NCI-H446 treated with DMSO at 0.1 percent for 48 hours (cell line): ENCODE data around the gene PHF13.

Experiments used
- DNase-seq: peaks from one replicate; lab custom pipeline; 2025; lab: John Stamatoyannopoulos, UW

PHF13 gene

DNA sequence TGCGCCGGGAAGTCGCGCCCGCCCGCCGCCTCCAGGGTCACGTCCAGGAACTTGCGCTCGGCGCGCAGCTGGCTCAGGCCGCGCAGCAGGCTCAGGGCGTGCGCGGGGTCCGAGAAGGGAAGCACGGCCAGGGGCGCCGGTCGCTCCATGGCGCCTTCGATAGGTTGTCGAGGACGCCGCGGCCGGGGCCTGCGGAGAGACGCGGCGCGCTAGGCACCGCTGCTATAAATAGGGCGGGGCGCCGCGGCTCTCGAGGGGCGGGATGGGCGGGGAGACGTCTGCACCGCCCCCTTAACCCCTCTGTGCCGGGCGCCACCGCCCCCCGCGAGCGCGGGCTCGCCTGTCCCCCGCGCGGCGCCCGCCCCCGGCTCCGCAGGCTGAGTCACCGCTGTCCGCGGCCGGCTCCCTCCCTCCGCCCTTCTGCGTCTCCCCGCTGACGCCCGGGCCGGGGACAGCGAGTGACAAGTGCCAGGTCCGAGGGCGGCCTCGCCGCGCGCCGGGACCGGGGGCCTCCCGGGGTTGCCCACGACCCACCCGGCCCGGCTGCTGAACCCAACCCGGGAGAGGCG is 10.8 kb upstream of the PHF13 start, which contains the start of gene KLHL21:
Gene KLHL21, minus strand, starts transcription at position 201 of the 569 bp plus-strand sequence. Its CDS starts 52 bp downstream, at position 149.
- peak; percentile 70 for DNase-seq

- no peak for DNase-seq
Observed at GRCh38 chr1:6603238-6603914, 10.2 kb upstream of the PHF13 start.

GRCh38 chr1:6603915-6604558 is 9.5 kb upstream of the PHF13 start:
- no peak for DNase-seq

DNA sequence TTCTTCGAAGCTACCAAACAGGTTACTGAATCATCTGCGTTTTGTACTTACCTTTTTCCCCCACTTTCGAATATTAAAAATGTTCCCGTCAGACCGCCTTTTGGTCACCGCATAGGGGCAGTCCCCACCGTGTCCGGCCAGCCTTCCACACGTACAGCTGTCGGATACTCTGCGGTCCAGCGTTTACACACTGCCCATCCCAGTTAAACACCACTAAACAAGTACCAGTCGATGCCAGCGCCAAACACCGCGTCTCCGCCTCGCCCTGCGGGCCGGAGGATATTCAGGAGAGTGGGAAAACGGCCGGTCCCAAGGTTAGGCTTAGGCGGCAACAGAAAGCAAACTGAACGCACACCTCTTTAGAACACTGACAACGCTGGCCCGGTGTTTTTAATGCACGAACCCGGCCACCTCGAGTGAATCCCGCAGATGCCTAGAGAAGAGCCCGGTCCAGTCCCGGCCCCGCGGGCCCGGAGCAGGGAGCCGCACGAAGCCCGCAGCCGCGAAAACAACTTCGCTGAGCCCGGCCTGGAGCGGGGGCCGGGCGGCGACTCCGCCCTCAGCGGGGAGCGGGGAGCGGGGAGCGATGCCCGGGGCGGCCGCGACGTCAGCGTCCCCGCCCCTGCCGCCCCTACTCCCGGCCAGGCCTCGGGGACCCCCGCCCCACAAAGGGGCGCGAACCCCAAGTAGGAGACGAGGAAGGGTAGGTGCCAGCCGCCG is 730 bp upstream of the PHF13 start:
- no peak for DNase-seq

- DNase-seq: no peak
Observed at GRCh38 chr1:6614019-6614928, 743 bp downstream of the PHF13 start.

- no peak for DNase-seq
Observed at GRCh38 chr1:6614929-6615785, 1.6 kb downstream of the PHF13 start.

GRCh38 chr1:6619045-6619444 is 5.5 kb downstream of the PHF13 start:
- no peak for DNase-seq

DNA sequence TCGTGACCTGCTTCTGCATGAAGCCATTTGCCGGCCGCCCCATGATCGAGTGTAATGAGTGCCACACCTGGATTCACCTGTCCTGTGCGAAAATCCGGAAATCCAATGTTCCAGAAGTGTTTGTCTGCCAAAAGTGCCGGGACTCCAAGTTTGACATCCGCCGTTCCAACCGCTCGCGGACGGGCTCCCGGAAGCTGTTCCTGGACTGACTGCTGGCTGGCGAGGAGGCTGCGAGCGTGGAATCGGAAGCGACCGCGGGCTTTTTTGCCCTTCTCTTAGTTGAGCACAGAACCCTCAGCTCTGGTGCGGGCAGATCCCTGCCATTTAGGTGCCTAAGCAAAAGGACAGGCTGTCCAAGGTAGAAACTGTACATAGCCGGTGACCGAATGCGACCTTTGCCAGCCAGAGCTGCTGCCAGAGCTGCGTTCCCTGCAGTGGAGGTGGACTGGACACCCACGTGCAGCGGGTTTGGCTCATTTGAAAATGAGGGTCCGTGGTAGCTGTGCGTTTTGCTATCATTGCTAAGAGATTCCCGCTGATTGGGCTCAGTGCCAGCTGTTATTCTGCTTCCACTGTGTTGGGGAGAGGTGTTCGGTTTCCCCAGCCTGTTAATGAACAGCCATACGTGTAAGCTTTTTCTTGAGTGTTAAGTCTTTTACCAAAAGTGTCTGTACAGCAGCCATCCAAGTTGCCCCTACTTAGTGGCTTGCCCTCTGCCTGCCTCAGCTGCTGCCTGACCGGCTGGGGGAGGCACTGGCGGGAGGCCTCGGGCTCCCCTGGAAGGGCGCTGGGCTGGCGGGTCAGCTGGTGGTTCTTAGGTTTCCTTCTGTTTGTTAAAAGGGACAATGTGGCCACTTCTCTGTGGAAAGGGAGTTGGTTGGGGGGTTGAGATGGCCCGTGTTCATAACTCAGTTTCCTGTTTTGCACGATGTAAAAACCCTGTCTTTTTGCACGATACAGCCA is 8.2 kb downstream of the PHF13 start:
- no peak for DNase-seq

GRCh38 chr1:6622396-6623152 is 9.0 kb downstream of the PHF13 start:
- no peak for DNase-seq

DNA sequence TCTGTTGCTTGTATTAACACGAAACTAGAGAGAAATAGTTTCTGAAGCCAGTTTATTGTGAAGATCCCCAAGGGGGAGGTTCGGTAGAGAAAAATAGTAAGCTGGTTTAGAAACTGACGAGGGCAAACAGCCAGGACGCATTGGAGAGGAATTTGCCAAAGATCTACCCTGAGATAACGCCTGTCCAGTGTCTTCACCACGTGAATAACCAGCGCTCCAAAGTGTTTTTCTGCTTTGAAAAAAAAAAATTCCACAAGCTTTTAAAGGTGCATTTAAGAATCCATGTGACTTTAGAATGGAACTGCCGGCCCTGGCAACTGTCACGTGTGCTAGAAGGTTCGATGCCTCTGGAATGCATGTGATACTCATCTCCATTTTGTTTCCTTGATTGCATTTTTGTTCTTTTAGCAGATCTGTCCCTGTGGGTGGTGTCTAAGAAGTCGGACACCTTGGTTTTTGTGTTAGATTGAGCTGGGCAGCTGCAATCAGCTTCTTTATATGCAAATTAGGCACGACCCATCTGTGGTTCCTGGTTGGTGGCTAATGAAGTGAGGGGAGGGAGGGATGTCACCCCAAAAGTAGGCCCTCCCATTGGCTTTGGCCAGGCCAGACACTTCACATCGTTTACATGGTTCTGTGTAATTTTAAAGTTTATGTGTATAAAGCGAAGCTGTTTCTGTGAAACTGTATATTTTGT is 9.9 kb downstream of the PHF13 start:
- no peak for DNase-seq

GRCh38 chr1:6624710-6625583 is 11.4 kb downstream of the PHF13 start, which contains the start of gene THAP3:
TSS of gene THAP3 (plus strand) at chr1:6624868. CDS start at chr1:6625219, 351 bp downstream.
- DNase-seq: peak; percentile 64

DNA sequence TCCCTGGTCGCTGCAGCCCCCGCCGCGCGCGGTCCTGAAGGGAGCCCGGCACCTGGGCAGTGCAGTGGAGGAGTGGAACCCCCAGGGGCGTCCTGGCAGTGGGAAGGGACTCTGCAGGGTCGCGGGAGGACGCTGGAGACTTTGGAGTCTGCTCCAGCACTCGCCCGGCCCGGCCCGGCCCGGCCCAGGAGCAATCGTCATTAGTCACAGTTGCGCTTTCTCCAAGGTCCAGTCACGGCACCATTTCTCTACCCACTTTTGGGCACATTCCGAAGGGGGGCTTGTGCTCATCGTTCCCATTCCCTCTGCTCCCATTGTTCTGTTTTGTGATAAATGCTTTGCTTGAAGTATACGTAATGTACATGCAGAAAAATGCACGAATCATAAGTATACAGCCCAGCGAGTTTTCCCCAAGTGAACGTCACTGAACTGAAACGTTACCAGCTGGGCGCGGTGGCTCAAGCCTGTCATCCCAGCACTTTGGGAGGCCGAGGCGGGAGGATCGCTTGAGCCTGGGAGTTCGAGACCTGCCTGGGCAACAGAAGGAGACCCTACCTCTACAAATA is 12.1 kb downstream of the PHF13 start:
- DNase-seq: no peak

DNA sequence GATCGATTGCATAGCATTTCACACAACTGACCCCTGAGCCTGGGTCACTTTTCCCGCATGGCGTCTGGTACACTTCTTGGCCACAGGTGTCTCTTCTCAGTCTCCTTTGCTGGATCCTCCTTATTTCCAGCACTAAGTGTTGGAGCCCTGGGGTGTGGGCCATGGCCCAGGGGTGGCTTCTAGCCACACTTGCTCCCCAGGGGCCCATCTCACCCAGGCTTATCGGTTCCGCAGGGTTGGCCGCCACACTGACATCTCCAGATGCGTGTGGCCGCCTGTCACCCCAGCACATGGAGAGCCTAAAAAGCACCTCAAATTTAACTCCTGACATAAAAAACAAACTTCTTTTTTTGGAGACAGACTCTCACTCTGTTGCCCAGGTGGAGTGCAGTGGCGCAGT is 13.5 kb downstream of the PHF13 start:
- no peak for DNase-seq

DNA sequence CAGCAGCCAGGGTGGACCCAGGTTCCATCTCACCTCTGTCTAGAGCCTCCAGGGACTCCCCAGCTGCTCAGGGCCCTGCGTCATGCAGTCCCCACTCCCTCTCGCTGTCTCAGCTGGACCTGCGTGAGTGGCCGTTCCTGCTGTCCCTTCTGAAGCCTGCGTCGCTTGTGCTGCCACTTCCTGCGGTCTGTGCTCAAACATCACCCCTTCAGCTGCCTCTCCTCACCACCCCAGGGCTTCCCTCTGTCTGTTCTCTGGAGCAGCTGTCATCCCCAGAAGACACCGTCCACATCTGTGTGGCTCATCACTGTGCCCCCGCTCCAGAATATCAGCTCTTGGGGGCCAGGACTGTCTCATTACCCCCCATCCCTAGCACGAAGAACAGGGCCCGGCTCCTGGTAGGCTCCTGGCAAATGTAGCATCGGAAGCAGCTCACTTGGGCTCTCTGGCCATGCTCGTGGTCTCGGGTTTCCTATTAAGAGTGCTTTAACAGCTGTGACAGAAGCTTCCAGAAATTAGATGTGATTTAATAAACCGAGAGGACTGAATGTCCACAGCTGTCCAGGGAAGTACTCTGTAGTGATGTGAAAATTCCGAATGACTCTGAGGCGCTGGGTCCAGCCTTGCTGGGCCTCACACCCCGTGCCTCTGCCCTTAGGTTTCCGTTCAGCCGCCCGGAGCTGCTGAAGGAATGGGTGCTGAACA is 14.5 kb downstream of the PHF13 start:
- no peak for DNase-seq

GRCh38 chr1:6628971-6629479 is 15.5 kb downstream of the PHF13 start:
- no peak for DNase-seq

GRCh38 chr1:6630027-6630426 is 16.5 kb downstream of the PHF13 start:
- no peak for DNase-seq
